NCI-H146 treated with DMSO at 0.1 percent for 48 hours (cell line): ENCODE measurements around the gene MIOS.
A peak's percentile ranks its signal among the peaks of the same experiment; 100 is the strongest.
"Not testable (repeated sequence)": the region's sequence is repeated elsewhere in the genome, so short reads cannot be mapped to it uniquely, and the experiment has no call there.

Source experiments
- DNase-seq: peaks from one replicate; lab custom pipeline; 2025; ENCODE audit not compliant: unreplicated experiment; lab: John Stamatoyannopoulos, UW

MIOS gene

DNA sequence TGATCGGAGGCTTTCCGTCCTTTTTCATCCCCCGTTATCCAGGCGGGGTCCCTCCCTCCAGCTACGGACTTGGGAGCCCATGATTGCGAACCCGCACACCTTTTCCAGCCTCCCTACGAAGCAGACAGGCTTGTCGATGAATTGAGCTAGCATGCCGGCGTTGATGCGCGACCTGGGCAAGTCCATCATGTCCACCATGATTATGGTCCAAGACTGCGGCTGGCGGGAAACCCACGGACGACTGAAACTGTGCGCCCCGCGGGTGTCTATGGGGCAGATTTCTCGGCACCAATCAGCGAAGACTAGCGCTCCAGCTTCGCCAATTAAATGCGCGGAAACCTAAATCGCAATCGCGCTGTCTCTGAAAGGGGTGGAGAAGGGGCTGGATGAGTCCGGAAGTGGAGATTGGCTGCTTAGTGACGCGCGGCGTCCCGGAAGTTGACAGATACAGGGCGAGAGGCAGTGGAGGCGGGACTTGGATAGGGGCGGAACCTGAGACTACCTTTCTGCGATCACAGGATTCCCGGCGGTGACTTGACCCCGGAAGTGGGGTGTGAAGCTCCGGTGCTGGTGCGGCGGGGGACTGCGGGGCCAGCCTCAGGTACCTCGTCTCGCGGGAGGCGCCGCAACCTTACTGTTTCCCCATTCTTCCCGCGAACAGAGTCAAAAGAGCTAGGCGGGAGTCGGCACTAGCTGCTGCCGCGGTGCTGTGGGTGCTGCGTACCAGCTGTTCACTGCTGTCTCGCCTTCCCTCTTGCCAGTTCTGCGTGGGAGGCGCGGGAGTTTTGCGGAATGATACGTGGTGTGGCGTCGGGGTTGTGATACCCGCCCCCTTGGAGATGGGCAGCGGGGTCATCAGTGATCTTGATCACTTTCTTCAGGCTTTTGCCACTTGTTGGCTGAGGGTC is 73.8 kb downstream of the MIOS start, which contains the start of gene UMAD1:
UMAD1 (plus strand) TSS at position 532 of the 908 bp plus-strand sequence. CDS start 32,620 bp downstream, outside the sequence.
- peak; percentile 99 for DNase-seq

DNA sequence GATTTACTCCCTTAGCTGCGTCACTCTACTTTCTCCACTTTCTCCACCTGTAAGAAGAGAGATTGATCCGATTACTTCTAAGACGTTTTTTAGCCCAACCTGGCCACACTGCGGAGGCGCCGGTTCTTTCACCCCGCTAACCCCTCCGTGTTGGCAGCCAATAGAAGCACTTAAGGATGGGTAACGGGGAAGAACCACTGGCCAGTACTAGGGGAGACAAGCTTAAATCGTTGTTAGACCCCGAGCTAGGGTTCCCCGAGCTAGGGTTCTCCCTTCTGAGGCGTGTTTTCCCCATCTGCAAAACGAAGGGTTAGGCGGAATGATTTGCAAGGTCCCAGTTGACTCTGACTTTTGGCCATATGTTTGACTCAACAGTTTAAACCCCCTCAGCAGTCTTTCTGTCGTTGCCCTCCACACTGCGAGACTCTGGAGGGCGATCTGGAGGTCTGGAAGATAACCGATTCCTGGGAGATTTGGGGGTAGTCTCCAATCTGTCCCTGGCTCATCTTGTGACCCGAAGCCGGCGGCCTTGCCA is 74.5 kb downstream of the MIOS start:
- DNase-seq = peak; percentile 36

DNA sequence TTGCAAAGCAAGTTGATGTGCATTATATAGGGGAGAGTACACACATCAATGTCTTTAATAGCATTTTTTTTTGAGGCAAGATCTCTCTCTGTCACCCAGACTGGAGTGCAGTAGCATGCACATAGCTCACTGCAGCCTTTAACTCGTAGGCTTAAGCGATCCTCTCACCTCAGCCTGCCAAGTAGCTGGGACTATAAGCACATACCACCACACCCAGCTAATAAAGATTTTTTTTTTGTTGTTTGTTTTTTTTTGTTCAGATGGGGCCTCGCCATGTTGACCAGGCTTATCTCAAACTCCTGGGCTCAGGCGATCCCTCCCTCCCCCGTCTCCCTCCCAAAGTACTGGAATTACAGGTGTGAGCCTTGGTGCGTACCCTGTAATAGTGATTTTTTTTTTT is 75.4 kb downstream of the MIOS start:
- peak; percentile 27 for DNase-seq

DNA sequence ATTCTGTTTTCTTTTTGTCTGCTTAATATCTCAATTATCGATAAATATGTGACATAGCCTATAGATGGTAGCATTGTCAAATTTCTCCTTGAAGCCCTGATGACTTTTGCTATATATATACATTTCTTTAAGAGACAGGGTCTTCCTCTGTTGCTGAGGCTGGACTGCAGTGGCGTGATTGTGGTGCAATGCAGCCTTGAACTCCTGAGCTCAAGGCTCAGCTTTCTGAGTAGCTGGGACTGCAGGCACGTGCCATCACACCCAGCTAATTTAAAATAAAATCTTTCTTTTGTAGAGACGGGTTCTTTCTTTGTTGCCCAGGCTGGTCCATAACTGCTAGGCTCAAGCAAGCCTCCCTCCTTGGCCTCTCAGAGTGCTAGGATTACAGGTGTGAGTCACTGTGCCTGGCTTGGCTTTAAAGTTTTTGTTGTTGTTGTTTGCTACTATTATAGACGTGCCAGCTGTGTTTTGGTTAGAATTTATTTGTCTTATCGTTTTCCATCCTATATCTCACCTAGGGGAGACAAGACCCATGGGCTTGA is 80.9 kb downstream of the MIOS start:
- DNase-seq = no peak

DNA sequence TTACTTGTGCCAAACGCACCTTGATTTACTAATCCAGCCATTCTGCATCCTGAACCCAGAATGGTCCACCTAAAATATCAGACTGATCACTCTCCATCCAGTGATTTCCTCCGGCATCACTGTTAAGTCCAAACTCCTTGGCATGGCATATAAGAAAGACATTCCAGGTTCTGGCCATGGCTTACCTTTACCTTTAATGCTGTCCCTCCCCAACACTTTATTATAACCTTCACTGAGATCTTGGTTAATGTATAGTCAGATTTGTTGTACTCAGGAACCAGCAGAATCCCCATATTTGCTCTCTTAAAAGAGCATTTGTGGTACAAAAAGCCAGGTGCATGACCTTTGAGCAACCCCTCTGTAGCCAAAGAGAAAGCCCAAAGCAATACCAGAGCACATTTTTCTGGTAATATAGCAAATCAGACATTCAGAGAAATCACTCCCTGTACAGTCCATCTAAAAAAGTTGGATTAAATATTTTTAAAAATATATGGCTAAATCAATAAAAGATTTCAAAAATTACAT is 84.1 kb downstream of the MIOS start:
- no peak for DNase-seq

DNA sequence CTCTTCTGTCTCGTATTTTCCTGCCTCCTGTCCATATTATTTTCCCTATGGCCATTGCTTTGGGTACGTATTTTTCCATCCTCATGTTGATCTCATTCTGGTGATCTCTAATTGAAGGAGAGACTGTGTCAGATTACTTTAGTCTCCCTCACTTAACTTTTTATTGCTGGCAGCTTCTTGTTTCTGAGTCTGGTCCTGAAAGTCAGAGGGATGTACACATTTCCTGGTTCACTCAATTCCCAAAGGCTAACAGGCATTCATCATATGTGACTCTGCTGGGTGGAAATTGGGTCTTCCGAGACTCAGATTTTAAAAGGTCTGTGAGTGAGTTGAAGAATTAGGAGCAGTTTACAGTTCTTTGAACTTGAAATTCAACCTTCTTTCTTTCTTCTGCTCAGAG is 84.8 kb downstream of the MIOS start:
- no peak for DNase-seq

DNA sequence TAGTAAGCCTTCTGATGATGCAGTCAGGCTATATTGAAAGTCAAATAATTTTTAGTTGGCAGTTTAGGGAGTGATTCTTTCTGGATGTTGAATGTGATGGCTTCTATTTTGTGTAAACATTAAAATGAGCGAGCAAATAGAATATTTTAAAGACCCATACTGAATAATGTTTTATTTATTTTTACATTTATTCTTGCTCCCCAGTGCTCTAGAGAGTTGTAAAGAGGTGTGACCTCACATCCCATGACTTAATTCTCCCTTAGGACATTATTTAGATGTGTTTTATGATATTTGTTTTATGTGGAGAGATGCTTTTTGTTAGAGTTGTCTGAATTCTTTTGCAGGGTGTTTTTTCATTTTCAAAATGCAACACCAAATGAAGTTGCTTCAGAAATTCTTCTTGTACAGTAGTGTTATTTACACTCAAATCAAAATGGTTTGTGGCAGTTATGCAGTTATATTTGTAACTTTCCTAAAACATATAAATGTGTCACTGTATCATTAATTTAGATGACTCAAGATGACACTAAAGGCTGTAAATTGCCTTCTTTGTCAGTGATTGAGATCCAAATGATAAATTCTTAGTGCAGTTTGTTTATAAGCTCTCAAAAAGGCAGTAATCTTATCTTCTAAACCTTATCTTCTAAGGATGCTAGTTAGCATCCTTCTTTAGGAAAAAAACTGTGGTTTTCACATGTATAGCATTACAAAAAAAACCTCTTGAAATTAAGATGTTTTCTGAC is 86.3 kb downstream of the MIOS start:
- no peak for DNase-seq

DNA sequence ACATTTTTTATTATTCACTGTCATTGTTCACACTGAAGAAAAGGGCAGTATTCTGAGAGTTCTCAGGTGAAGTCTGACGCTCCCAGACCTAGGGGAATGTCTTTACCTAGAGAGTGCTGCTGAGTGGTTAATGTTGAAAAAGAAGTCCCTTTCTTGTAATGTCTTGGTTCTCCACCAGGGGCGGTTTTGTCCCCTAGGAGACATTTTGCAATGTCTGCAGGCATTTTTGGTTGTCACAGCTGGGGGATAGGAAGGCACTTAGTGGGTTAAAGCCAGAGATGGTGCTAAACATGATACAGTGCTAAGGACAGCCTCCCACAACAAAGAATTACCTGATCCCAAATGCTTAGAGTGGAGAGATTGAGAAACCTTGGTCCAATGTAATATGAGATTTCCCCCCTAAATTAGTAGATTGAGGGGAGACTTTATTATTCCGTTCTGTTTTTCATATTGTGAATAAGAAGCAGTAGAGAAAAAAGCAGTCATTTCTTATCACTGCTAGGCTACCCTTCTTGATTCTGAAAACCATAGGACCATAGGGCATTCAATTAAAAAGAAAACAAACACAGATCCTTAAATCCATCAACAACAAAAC is 87.0 kb downstream of the MIOS start:
- DNase-seq = no peak

DNA sequence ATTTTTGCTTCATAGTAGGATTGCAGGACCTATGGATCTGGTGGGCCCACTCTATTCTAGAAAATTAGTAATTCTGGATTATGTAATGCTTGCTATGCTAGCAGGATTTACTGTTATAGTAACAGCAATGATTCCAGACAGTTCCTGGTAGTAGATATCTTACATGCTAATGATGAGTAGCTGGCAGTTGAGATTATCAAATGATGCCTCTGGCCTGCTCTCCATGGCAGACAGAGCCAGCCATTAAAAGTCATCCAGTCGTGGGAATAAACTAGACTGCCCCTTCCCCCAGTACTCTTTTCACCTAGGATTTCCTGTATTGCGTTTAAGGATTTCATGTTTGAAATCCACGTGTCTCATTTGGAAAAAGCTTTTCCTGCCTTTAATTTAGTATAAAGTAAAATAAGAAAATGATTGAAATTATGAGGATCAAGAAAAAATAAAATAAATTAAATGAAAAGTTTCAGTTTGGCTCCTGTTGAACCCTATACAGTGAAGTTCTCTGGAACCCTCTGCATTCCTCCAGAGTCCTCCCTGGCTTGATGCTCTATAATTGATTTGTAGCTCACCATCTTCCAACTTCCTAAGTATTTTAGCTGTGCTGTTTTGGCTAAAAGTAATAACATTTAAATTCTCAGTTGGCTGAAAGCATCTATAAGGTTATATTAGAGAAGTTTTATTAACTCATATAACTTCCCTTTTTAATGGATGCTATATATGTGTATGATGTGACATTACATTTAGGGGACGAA is 88.5 kb downstream of the MIOS start:
- no peak for DNase-seq

DNA sequence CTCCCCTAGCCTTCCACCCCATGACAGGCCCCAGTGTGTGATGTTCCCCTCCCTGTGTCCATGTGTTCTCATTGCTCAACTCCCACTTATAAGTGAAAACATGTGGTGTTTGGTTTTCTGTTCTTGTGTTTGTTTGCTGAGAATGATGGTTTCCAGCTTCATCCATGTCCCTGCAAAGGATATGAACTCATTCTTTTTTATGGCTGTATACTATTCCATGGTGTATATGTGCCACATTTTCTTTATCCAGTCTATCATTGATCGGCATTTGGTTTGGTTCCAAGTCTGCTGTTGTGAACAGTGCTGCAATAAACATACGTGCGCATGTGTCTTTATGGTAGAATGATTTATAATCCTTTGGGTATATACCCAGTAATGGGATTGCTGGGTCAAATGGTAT is 89.8 kb downstream of the MIOS start:
- DNase-seq = not testable (repeated sequence)
